Peyer's patch (tissue), 4 donors: ENCODE measurements around the gene AFF2. TPM values are rescaled to one million over a fixed set of nuclear protein-coding genes. Genes with fewer than 3 reads are reported as not detected.
A peak's percentile ranks its signal among the peaks of the same experiment; 100 is the strongest.

Experiments
- DNase-seq, 3 donors: peaks; one replicate each; pipeline ENCODE4 v3.0.0-alpha.2; 2017 to 2019
- H3K27ac ChIP-seq, 4 donors: fragments of 200-600 bp; sonication (generic); one replicate each; pipeline ENCODE4 v1.5.1; 2016 to 2019
- H3K27me3 ChIP-seq, 2 donors: fragments of 200-600 bp; sonication (generic); one replicate each; pipeline ENCODE4 v1.5.1; 2019
- H3K36me3 ChIP-seq, 3 donors: fragments of 200-600 bp; sonication (generic); one replicate each; pipeline ENCODE4 v1.5.1; 2016 to 2019
- H3K4me1 ChIP-seq, 4 donors: fragments of 200-600 bp; sonication (generic); one replicate each; pipeline ENCODE4 v1.5.1; 2016 to 2019
- H3K4me3 ChIP-seq, 4 donors: fragments of 200-600 bp; sonication (generic); 1 replicate in 3 of 4; 2 replicates in 1 of 4; pipeline ENCODE4 v1.5.1; 2016 to 2019; ENCODE audit warnings: mild to moderate bottlenecking in 1 of 4
- H3K9me3 ChIP-seq, 4 donors: fragments of 200-600 bp; sonication (generic); one replicate each; pipeline ENCODE4 v1.5.1; 2016 to 2019; ENCODE audit warnings: mild to moderate bottlenecking in 1 of 4
- POLR2A ChIP-seq, 2 donors: fragments of 450-650 bp; IDR thresholded peaks; one replicate each; pipeline ENCODE4 v1.5.1; 2017; ENCODE audit warnings: antibody characterized with exemption in 2 of 2, mild to moderate bottlenecking in 2 of 2, moderate library complexity in 2 of 2
- total RNA-seq, 4 donors: library from RNA; depleted of rRNA; stranded (reverse); fragments of >200 nt; gene quantifications; one replicate each; pipeline ENCODE4 v1.1.0, GENCODE V29; 2016
- TF ChIP-seq, protein P1 (sequence below), 6 experiments: fragments of 450-650 bp in 4 of 6; fragments of 200-600 bp in 2 of 6; sonication (generic) in 1 of 6; IDR thresholded peaks; one replicate each; pipeline ENCODE4 v1.5.1; 2017 to 2019; ENCODE audit warnings: antibody characterized with exemption in 6 of 6, mild to moderate bottlenecking in 3 of 6, moderate library complexity in 1 of 6

AFF2 gene
- total RNA-seq, 4 donors from 2014 or later, result 0.18 to 2.5 (median 1.9) TPM; not detected in 1

DNA sequence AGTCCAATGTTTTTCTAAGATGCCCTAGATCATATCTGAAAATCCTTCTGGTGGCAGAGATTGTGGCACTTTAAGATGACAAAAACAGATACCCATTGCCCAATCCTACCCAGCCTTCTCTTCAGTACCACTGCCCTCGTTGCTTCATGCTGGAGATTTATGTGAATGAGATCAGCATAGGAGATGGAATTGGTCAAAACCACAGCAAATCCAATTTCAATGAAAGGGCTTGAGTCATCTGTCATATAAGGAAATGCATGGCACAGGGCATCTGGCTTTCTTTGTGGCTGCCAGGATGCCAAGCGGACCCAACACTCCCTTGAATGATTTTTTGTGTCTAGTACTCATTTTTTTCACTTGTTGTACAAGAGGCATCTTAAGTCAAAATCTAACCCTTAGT lies 16.8 kb downstream of the AFF2 start:
- Histone ChIP-seq H3K27ac (no peak overlapping the region), H3K36me3 (no peaks in the 10 kb centered on the region), H3K4me3 (no peak overlapping the region), H3K4me1 (no peaks in the 10 kb centered on the region), H3K9me3 (no peaks in the 10 kb centered on the region), H3K27me3 (no peaks in the 10 kb centered on the region)
- no peak for DNase-seq
- TF ChIP-seq, protein P1, sequence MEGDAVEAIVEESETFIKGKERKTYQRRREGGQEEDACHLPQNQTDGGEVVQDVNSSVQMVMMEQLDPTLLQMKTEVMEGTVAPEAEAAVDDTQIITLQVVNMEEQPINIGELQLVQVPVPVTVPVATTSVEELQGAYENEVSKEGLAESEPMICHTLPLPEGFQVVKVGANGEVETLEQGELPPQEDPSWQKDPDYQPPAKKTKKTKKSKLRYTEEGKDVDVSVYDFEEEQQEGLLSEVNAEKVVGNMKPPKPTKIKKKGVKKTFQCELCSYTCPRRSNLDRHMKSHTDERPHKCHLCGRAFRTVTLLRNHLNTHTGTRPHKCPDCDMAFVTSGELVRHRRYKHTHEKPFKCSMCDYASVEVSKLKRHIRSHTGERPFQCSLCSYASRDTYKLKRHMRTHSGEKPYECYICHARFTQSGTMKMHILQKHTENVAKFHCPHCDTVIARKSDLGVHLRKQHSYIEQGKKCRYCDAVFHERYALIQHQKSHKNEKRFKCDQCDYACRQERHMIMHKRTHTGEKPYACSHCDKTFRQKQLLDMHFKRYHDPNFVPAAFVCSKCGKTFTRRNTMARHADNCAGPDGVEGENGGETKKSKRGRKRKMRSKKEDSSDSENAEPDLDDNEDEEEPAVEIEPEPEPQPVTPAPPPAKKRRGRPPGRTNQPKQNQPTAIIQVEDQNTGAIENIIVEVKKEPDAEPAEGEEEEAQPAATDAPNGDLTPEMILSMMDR (IDR thresholded peaks at IDR 0.05), result no peak
- no peak for TF ChIP-seq POLR2A (IDR thresholded peaks at IDR 0.05)

GRCh38 chrX:148522006-148522405 lies 21.6 kb downstream of the AFF2 start:
- DNase-seq, result no peak
- Histone ChIP-seq H3K27me3 (no peaks in the 10 kb centered on the region), H3K27ac (no peak overlapping the region), H3K9me3 (no peaks in the 10 kb centered on the region), H3K4me3 (no peak overlapping the region), H3K36me3 (no peaks in the 10 kb centered on the region), H3K4me1 (no peaks in the 10 kb centered on the region)
- no peak for TF ChIP-seq POLR2A (IDR thresholded peaks at IDR 0.05)
- TF ChIP-seq, protein P1 (IDR thresholded peaks at IDR 0.05), result no peak

DNA sequence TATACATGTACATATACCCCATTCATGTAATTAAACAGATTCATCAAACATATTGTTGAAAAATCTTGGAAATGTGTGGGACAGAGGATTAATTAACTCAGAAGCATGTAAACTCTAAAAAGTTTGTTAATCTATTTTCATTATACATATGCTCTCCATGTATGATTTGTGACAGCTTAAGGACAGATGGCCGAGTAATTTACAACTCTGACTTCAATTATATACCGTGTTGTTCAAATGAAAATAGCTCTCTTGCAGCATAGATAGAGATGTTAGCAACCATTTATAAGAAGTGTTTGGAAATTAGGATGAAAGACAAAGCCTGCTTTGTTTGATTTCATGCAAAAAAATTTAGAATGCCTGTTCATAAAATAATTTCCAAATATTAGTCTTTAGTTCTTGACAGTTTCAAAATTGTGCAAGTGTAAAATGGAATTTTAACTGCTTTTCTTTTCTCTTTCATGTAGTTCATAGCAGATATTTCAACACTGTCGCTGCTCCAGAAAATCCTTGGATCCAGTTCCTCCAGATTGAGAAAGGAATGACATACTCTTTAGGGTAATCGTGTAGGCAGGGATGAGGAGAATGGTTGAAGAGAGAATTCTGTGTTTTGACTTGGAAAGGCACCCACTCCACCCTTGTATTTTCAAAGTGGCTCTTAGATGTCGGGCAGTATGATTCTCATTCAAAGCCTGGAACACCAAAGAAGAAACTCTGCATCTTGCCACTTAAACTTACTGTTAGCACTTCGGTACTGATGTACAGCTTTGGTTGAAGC lies 23.1 kb downstream of the AFF2 start:
- Histone ChIP-seq H3K27me3 (no peaks in the 10 kb centered on the region), H3K27ac (no peak overlapping the region), H3K4me1 (no peaks in the 10 kb centered on the region), H3K36me3 (no peaks in the 10 kb centered on the region), H3K9me3 (no peaks in the 10 kb centered on the region), H3K4me3 (no peak overlapping the region)
- DNase-seq, result no peak
- TF ChIP-seq, protein P1 (IDR thresholded peaks at IDR 0.05), result no peak
- TF ChIP-seq POLR2A (IDR thresholded peaks at IDR 0.05), result no peak

GRCh38 chrX:148530464-148531077 lies 30.2 kb downstream of the AFF2 start:
- H3K9me3 ChIP-seq, result no peaks in the 10 kb centered on the region
- H3K36me3 ChIP-seq, result no peaks in the 10 kb centered on the region
- no peak overlapping the region for H3K27ac ChIP-seq
- peak in 1 of 3 donors; percentile 35 for DNase-seq
- TF ChIP-seq POLR2A (IDR thresholded peaks at IDR 0.05), result no peak
- TF ChIP-seq, protein P1 (IDR thresholded peaks at IDR 0.05), result peak; percentile 26 to 44 (median 36)
- H3K4me3 ChIP-seq, result no peak overlapping the region
- H3K27me3 ChIP-seq, result no peaks in the 10 kb centered on the region
- H3K4me1 ChIP-seq, result no peaks in the 10 kb centered on the region

- TF ChIP-seq, protein P1 (IDR thresholded peaks at IDR 0.05), result no peak
- TF ChIP-seq POLR2A (IDR thresholded peaks at IDR 0.05), result no peak
These were observed 33.9 kb downstream of the AFF2 start for GRCh38 chrX:148534291-148534690.

More at GRCh38 chrX:148534291-148534690, 33.9 kb downstream of the AFF2 start:
- Histone ChIP-seq H3K4me3 (no peak overlapping the region), H3K36me3 (no peaks in the 10 kb centered on the region), H3K27ac (no peak overlapping the region), H3K4me1 (no peaks in the 10 kb centered on the region), H3K27me3 (no peaks in the 10 kb centered on the region), H3K9me3 (no peaks in the 10 kb centered on the region)
- no peak for DNase-seq
